EH (cell line): Measurements from ENCODE around the gene SALL3.
"Not testable (repeated sequence)": the region's sequence is repeated elsewhere in the genome, so short reads cannot be mapped to it uniquely, and the experiment has no call there.

Experiments used
- DNase-seq: peaks from one replicate; pipeline ENCODE4 v3.0.0-alpha.2; 2015; ENCODE audit warnings: low read depth

SALL3 gene

GRCh38 chr18:78979730-78980278 lies at the start of gene SALL3:
TSS of gene SALL3 (plus strand) at chr18:78979818. CDS start at chr18:78980275, 457 bp downstream.
- no peak for DNase-seq

GRCh38 chr18:78932281-78932680 lies 47.3 kb upstream of the SALL3 start:
- DNase-seq: no peak

GRCh38 chr18:78934003-78934402 lies 45.6 kb upstream of the SALL3 start:
- no peak for DNase-seq

- DNase-seq: no peak
These were observed 44.9 kb upstream of the SALL3 start for GRCh38 chr18:78934551-78935225.

- no peak for DNase-seq
These were observed 44.2 kb upstream of the SALL3 start for GRCh38 chr18:78935406-78935805.

GRCh38 chr18:78936251-78937005 lies 43.2 kb upstream of the SALL3 start:
- DNase-seq: no peak

- no peak for DNase-seq
These were observed 42.5 kb upstream of the SALL3 start for GRCh38 chr18:78937166-78937565.

GRCh38 chr18:78939105-78939504 lies 40.5 kb upstream of the SALL3 start:
- no peak for DNase-seq

GRCh38 chr18:78939734-78940494 lies 39.7 kb upstream of the SALL3 start:
- DNase-seq: no peak

GRCh38 chr18:78942236-78942635 lies 37.4 kb upstream of the SALL3 start:
- DNase-seq: not testable (repeated sequence)

- no peak for DNase-seq
These were observed 34.0 kb upstream of the SALL3 start for GRCh38 chr18:78945628-78946027.

GRCh38 chr18:78947291-78947690 lies 32.3 kb upstream of the SALL3 start:
- DNase-seq: no peak

GRCh38 chr18:78948221-78948620 lies 31.4 kb upstream of the SALL3 start:
- DNase-seq: no peak

- DNase-seq: no peak
These were observed 30.9 kb upstream of the SALL3 start for GRCh38 chr18:78948707-78949106.

GRCh38 chr18:78949216-78949615 lies 30.4 kb upstream of the SALL3 start:
- DNase-seq: no peak

GRCh38 chr18:78950386-78950785 lies 29.2 kb upstream of the SALL3 start:
- no peak for DNase-seq

- no peak for DNase-seq
These were observed 26.1 kb upstream of the SALL3 start for GRCh38 chr18:78953566-78953965.

GRCh38 chr18:78955051-78955450 lies 24.6 kb upstream of the SALL3 start:
- DNase-seq: no peak

- DNase-seq: no peak
These were observed 22.5 kb upstream of the SALL3 start for GRCh38 chr18:78957140-78957539.

GRCh38 chr18:78960709-78961108 lies 18.9 kb upstream of the SALL3 start:
- DNase-seq: no peak

- no peak for DNase-seq
These were observed 17.5 kb upstream of the SALL3 start for GRCh38 chr18:78962098-78962497.

- not testable (repeated sequence) for DNase-seq
These were observed 14.9 kb upstream of the SALL3 start for GRCh38 chr18:78964727-78965126.

- DNase-seq: no peak
These were observed 14.4 kb upstream of the SALL3 start for GRCh38 chr18:78965260-78965659.
